Coronary artery (tissue), 2 donors: ENCODE results near the gene MDGA2.

Source experiments
- DNase-seq: peaks from one replicate; pipeline ENCODE4 v3.0.0-alpha.2; 2017; ENCODE audit warnings: low spot score
- H3K27ac ChIP-seq, 2 donors: fragments of 200-600 bp; sonication (generic); one replicate each; pipeline ENCODE4 v1.5.1; 2016 to 2019
- H3K4me3 ChIP-seq: fragments of 200-600 bp; sonication (generic); 2 replicates; pipeline ENCODE4 v1.5.1; 2016; ENCODE audit warnings: mild to moderate bottlenecking, moderate library complexity
- TF ChIP-seq, protein P1 (sequence below): fragments of 200-600 bp; sonication (generic); IDR thresholded peaks from one replicate; pipeline ENCODE4 v1.5.1; 2019; ENCODE audit warnings: antibody characterized with exemption

Gene MDGA2

DNA sequence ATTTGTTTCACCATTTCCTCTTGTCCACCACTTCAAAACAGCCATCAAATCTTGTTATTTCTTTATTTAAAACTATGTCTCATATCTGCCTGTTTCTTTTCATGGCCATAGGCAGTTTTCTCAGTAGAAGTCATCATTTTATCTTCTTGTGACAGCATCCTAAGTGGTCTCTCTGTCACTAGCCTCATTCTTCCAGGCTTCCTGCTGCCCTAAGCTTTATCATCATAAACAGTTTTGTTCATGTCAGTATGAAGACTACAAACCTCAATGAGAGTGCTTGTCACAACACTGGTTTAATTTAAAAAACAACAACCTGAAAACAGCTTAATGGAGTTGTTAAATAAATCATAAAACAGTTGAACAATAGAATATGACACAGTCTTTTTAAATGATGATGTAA lies 636.1 kb downstream of the MDGA2 start:
- no peak for DNase-seq
- Histone ChIP-seq H3K4me3 (no peak overlapping the region), H3K27ac (no peak overlapping the region)
- TF ChIP-seq, protein P1, sequence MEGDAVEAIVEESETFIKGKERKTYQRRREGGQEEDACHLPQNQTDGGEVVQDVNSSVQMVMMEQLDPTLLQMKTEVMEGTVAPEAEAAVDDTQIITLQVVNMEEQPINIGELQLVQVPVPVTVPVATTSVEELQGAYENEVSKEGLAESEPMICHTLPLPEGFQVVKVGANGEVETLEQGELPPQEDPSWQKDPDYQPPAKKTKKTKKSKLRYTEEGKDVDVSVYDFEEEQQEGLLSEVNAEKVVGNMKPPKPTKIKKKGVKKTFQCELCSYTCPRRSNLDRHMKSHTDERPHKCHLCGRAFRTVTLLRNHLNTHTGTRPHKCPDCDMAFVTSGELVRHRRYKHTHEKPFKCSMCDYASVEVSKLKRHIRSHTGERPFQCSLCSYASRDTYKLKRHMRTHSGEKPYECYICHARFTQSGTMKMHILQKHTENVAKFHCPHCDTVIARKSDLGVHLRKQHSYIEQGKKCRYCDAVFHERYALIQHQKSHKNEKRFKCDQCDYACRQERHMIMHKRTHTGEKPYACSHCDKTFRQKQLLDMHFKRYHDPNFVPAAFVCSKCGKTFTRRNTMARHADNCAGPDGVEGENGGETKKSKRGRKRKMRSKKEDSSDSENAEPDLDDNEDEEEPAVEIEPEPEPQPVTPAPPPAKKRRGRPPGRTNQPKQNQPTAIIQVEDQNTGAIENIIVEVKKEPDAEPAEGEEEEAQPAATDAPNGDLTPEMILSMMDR = no peak

- TF ChIP-seq, protein P1 = no peak
- DNase-seq = no peak
- Histone ChIP-seq H3K4me3 (no peak overlapping the region), H3K27ac (no peak overlapping the region)
These were observed 652.7 kb downstream of the MDGA2 start for GRCh38 chr14:47022721-47023120.

- H3K27ac ChIP-seq = no peak overlapping the region
- no peak for DNase-seq
- TF ChIP-seq, protein P1 = no peak
- H3K4me3 ChIP-seq = no peak overlapping the region
These were observed 654.9 kb downstream of the MDGA2 start for GRCh38 chr14:47020500-47020899.

GRCh38 chr14:47012533-47013280 lies 662.7 kb downstream of the MDGA2 start:
- TF ChIP-seq, protein P1 = no peak
- H3K4me3 ChIP-seq = no peak overlapping the region
- H3K27ac ChIP-seq = no peak overlapping the region
- no peak for DNase-seq

GRCh38 chr14:47009615-47010014 lies 665.8 kb downstream of the MDGA2 start:
- TF ChIP-seq, protein P1 = no peak
- Histone ChIP-seq H3K27ac (no peak overlapping the region), H3K4me3 (no peak overlapping the region)
- DNase-seq = no peak

GRCh38 chr14:47008732-47009131 lies 666.7 kb downstream of the MDGA2 start:
- H3K27ac ChIP-seq = no peak overlapping the region
- DNase-seq = no peak
- no peak overlapping the region for H3K4me3 ChIP-seq
- TF ChIP-seq, protein P1 = no peak

- TF ChIP-seq, protein P1 = no peak
- no peak for DNase-seq
These were observed 675.7 kb downstream of the MDGA2 start for GRCh38 chr14:46999661-47000060.

More at GRCh38 chr14:46999661-47000060, 675.7 kb downstream of the MDGA2 start:
- Histone ChIP-seq H3K4me3 (no peak overlapping the region), H3K27ac (no peak overlapping the region)
